ENCODE data around the gene DYNAP.

DYNAP gene

GRCh38 chr18:54590945-54591344 lies at the start of gene DYNAP:
Gene DYNAP (plus strand): TSS chr18:54591245. CDS start chr18:54591283, 38 bp downstream.
- Histone ChIP-seq H2AFZ (ENCODE audit: low read depth, low read length) (no peak within 1 kb of the TSS), H3K36me3 (ENCODE audit: insufficient read depth, low read length) (no peaks in the 10 kb centered on the region)

GRCh38 chr18:54551590-54551989 lies 39.5 kb upstream of the DYNAP start:
- no peak overlapping the region for H3K4me3 ChIP-seq (ENCODE audit: low read length)
- no peaks in the 10 kb centered on the region for H3K27me3 ChIP-seq (ENCODE audit: insufficient read depth, low read length)
- no peaks in the 10 kb centered on the region for H3K9me3 ChIP-seq (ENCODE audit: low read length)
- no peaks in the 10 kb centered on the region for H3K36me3 ChIP-seq (ENCODE audit: insufficient read depth, low read length)
- no peak overlapping the region for H2AFZ ChIP-seq (ENCODE audit: low read depth, low read length)
- no peaks in the 10 kb centered on the region for H3K4me1 ChIP-seq (ENCODE audit: insufficient read depth, low read length)

More at GRCh38 chr18:54590945-54591344, at the start of gene DYNAP:
- H3K9me3 ChIP-seq (ENCODE audit: low read length) = no peaks in the 10 kb centered on the region
- no peaks in the 10 kb centered on the region for H3K4me1 ChIP-seq (ENCODE audit: insufficient read depth, low read length)
- H3K4me3 ChIP-seq (ENCODE audit: low read length) = no peak within 1 kb of the TSS
- H3K27me3 ChIP-seq (ENCODE audit: insufficient read depth, low read length) = no peaks in the 10 kb centered on the region

GRCh38 chr18:54555286-54555685 lies 35.8 kb upstream of the DYNAP start:
- no peaks in the 10 kb centered on the region for H3K4me1 ChIP-seq (ENCODE audit: insufficient read depth, low read length)
- H3K27me3 ChIP-seq (ENCODE audit: insufficient read depth, low read length) = no peaks in the 10 kb centered on the region
- no peaks in the 10 kb centered on the region for H3K36me3 ChIP-seq (ENCODE audit: insufficient read depth, low read length)
- no peak overlapping the region for H3K4me3 ChIP-seq (ENCODE audit: low read length)
- H3K9me3 ChIP-seq (ENCODE audit: low read length) = no peaks in the 10 kb centered on the region
- H2AFZ ChIP-seq (ENCODE audit: low read depth, low read length) = no peak overlapping the region

- H3K4me1 ChIP-seq (ENCODE audit: insufficient read depth, low read length) = no peaks in the 10 kb centered on the region
- no peak overlapping the region for H3K4me3 ChIP-seq (ENCODE audit: low read length)
- H2AFZ ChIP-seq (ENCODE audit: low read depth, low read length) = no peak overlapping the region
- no peaks in the 10 kb centered on the region for H3K9me3 ChIP-seq (ENCODE audit: low read length)
- H3K36me3 ChIP-seq (ENCODE audit: insufficient read depth, low read length) = no peaks in the 10 kb centered on the region
- H3K27me3 ChIP-seq (ENCODE audit: insufficient read depth, low read length) = no peaks in the 10 kb centered on the region
These were observed 35.0 kb upstream of the DYNAP start for GRCh38 chr18:54555996-54556395.

- H2AFZ ChIP-seq (ENCODE audit: low read depth, low read length) = no peak overlapping the region
- no peak overlapping the region for H3K4me3 ChIP-seq (ENCODE audit: low read length)
- no peaks in the 10 kb centered on the region for H3K36me3 ChIP-seq (ENCODE audit: insufficient read depth, low read length)
- H3K9me3 ChIP-seq (ENCODE audit: low read length) = no peaks in the 10 kb centered on the region
- H3K27me3 ChIP-seq (ENCODE audit: insufficient read depth, low read length) = no peaks in the 10 kb centered on the region
- H3K4me1 ChIP-seq (ENCODE audit: insufficient read depth, low read length) = no peaks in the 10 kb centered on the region
These were observed 33.1 kb upstream of the DYNAP start for GRCh38 chr18:54557958-54558357.

GRCh38 chr18:54558609-54559585 lies 32.1 kb upstream of the DYNAP start:
- Histone ChIP-seq H3K27me3 (ENCODE audit: insufficient read depth, low read length) (no peaks in the 10 kb centered on the region), H3K4me3 (ENCODE audit: low read length) (no peak overlapping the region), H3K4me1 (ENCODE audit: insufficient read depth, low read length) (no peaks in the 10 kb centered on the region), H2AFZ (ENCODE audit: low read depth, low read length) (no peak overlapping the region), H3K9me3 (ENCODE audit: low read length) (no peaks in the 10 kb centered on the region), H3K36me3 (ENCODE audit: insufficient read depth, low read length) (no peaks in the 10 kb centered on the region)

GRCh38 chr18:54561706-54562267 lies 29.3 kb upstream of the DYNAP start:
- no peaks in the 10 kb centered on the region for H3K9me3 ChIP-seq (ENCODE audit: low read length)
- H3K4me3 ChIP-seq (ENCODE audit: low read length) = no peak overlapping the region
- H3K36me3 ChIP-seq (ENCODE audit: insufficient read depth, low read length) = no peaks in the 10 kb centered on the region
- no peaks in the 10 kb centered on the region for H3K4me1 ChIP-seq (ENCODE audit: insufficient read depth, low read length)
- no peak overlapping the region for H2AFZ ChIP-seq (ENCODE audit: low read depth, low read length)
- H3K27me3 ChIP-seq (ENCODE audit: insufficient read depth, low read length) = no peaks in the 10 kb centered on the region

GRCh38 chr18:54580202-54580729 lies 10.8 kb upstream of the DYNAP start:
- H2AFZ ChIP-seq (ENCODE audit: low read depth, low read length) = no peak overlapping the region
- no peaks in the 10 kb centered on the region for H3K4me1 ChIP-seq (ENCODE audit: insufficient read depth, low read length)
- H3K36me3 ChIP-seq (ENCODE audit: insufficient read depth, low read length) = no peaks in the 10 kb centered on the region
- no peaks in the 10 kb centered on the region for H3K9me3 ChIP-seq (ENCODE audit: low read length)
- H3K27me3 ChIP-seq (ENCODE audit: insufficient read depth, low read length) = no peaks in the 10 kb centered on the region
- no peak overlapping the region for H3K4me3 ChIP-seq (ENCODE audit: low read length)

- no peaks in the 10 kb centered on the region for H3K4me1 ChIP-seq (ENCODE audit: insufficient read depth, low read length)
- no peak overlapping the region for H3K4me3 ChIP-seq (ENCODE audit: low read length)
- H3K36me3 ChIP-seq (ENCODE audit: insufficient read depth, low read length) = no peaks in the 10 kb centered on the region
- H3K9me3 ChIP-seq (ENCODE audit: low read length) = no peaks in the 10 kb centered on the region
- H2AFZ ChIP-seq (ENCODE audit: low read depth, low read length) = no peak overlapping the region
- H3K27me3 ChIP-seq (ENCODE audit: insufficient read depth, low read length) = no peaks in the 10 kb centered on the region
These were observed 7.0 kb upstream of the DYNAP start for GRCh38 chr18:54584065-54584464.

GRCh38 chr18:54585743-54586142 lies 5.3 kb upstream of the DYNAP start:
- Histone ChIP-seq H3K36me3 (ENCODE audit: insufficient read depth, low read length) (no peaks in the 10 kb centered on the region), H3K4me1 (ENCODE audit: insufficient read depth, low read length) (no peaks in the 10 kb centered on the region), H3K4me3 (ENCODE audit: low read length) (no peak overlapping the region), H3K27me3 (ENCODE audit: insufficient read depth, low read length) (no peaks in the 10 kb centered on the region), H2AFZ (ENCODE audit: low read depth, low read length) (no peak overlapping the region), H3K9me3 (ENCODE audit: low read length) (no peaks in the 10 kb centered on the region)

GRCh38 chr18:54604211-54604610 lies 13.2 kb downstream of the DYNAP start:
- H3K9me3 ChIP-seq (ENCODE audit: low read length) = no peaks in the 10 kb centered on the region
- no peaks in the 10 kb centered on the region for H3K36me3 ChIP-seq (ENCODE audit: insufficient read depth, low read length)
- no peak overlapping the region for H3K4me3 ChIP-seq (ENCODE audit: low read length)
- H3K4me1 ChIP-seq (ENCODE audit: insufficient read depth, low read length) = no peaks in the 10 kb centered on the region
- H2AFZ ChIP-seq (ENCODE audit: low read depth, low read length) = no peak overlapping the region
- no peaks in the 10 kb centered on the region for H3K27me3 ChIP-seq (ENCODE audit: insufficient read depth, low read length)

- H3K4me1 ChIP-seq (ENCODE audit: insufficient read depth, low read length) = no peaks in the 10 kb centered on the region
- H3K27me3 ChIP-seq (ENCODE audit: insufficient read depth, low read length) = no peaks in the 10 kb centered on the region
- H3K36me3 ChIP-seq (ENCODE audit: insufficient read depth, low read length) = no peaks in the 10 kb centered on the region
- H3K9me3 ChIP-seq (ENCODE audit: low read length) = no peaks in the 10 kb centered on the region
- H3K4me3 ChIP-seq (ENCODE audit: low read length) = no peak overlapping the region
- H2AFZ ChIP-seq (ENCODE audit: low read depth, low read length) = no peak overlapping the region
These were observed 15.8 kb downstream of the DYNAP start for GRCh38 chr18:54606835-54607212.

GRCh38 chr18:54607213-54608027 lies 16.4 kb downstream of the DYNAP start:
- Histone ChIP-seq H3K27me3 (ENCODE audit: insufficient read depth, low read length) (no peaks in the 10 kb centered on the region), H3K9me3 (ENCODE audit: low read length) (no peaks in the 10 kb centered on the region), H3K4me3 (ENCODE audit: low read length) (no peak overlapping the region), H2AFZ (ENCODE audit: low read depth, low read length) (no peak overlapping the region), H3K36me3 (ENCODE audit: insufficient read depth, low read length) (no peaks in the 10 kb centered on the region), H3K4me1 (ENCODE audit: insufficient read depth, low read length) (no peaks in the 10 kb centered on the region)
